Fibroblast of mammary gland (primary cell): ENCODE data around the gene MTMR3.

Source experiments
- DNase-seq: peaks from one replicate; pipeline ENCODE4 v3.0.0-alpha.2; 2010; ENCODE audit warnings: low read depth
- H3K4me3 ChIP-seq: 2 replicates; pipeline ENCODE4 v1.5.1; 2011; ENCODE audit warnings: low read depth, mild to moderate bottlenecking, low read length, moderate library complexity; ENCODE audit not compliant: control insufficient read depth
- TF ChIP-seq, protein P1 (sequence below): conservative IDR thresholded peaks from 2 replicates; pipeline ENCODE4 v1.5.1; 2011; ENCODE audit warnings: low read depth, low read length, inconsistent platforms; ENCODE audit not compliant: control insufficient read depth, insufficient read depth

MTMR3 gene

DNA sequence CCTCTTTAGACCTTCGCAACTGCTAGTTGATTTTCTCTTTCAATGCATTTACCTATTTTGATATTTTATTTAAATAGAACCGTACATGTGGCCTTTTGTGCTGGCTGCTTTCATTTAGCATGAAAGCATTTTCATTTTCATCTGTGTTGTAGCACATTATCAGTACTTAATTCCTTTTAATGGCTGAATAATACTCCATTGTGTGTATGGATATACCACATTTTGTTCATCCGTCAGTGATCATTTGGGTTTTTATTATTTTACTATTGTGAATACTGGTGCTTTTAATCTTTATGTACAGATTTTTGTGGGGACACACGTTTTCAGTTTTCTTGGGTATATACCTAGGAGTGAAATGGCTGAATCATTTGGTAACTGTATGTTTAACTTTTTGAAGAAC, 43.1 kb downstream of the MTMR3 start:
- no peak for DNase-seq
- H3K4me3 ChIP-seq = no peak overlapping the region
- TF ChIP-seq, protein P1, sequence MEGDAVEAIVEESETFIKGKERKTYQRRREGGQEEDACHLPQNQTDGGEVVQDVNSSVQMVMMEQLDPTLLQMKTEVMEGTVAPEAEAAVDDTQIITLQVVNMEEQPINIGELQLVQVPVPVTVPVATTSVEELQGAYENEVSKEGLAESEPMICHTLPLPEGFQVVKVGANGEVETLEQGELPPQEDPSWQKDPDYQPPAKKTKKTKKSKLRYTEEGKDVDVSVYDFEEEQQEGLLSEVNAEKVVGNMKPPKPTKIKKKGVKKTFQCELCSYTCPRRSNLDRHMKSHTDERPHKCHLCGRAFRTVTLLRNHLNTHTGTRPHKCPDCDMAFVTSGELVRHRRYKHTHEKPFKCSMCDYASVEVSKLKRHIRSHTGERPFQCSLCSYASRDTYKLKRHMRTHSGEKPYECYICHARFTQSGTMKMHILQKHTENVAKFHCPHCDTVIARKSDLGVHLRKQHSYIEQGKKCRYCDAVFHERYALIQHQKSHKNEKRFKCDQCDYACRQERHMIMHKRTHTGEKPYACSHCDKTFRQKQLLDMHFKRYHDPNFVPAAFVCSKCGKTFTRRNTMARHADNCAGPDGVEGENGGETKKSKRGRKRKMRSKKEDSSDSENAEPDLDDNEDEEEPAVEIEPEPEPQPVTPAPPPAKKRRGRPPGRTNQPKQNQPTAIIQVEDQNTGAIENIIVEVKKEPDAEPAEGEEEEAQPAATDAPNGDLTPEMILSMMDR = no peak

DNA sequence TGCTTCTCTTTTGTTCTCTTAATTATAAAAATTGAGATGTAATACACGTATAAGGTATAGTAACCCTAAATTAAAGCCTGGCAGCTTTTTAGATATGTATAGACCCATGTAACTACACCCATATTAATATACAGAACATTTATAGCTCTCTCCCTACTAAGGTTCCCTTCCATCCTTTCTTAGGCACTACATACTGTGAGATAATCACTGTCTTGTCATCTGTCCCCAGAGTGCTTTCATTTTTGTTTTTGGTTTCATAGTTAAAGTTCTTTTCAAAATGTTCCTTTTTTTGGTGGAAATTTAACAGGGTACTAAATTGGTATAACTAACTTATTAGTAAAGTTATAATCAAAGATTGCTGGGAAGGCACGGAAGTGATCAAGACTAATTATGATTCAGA, 49.2 kb downstream of the MTMR3 start:
- H3K4me3 ChIP-seq = no peak overlapping the region
- TF ChIP-seq, protein P1 = no peak
- DNase-seq = no peak

DNA sequence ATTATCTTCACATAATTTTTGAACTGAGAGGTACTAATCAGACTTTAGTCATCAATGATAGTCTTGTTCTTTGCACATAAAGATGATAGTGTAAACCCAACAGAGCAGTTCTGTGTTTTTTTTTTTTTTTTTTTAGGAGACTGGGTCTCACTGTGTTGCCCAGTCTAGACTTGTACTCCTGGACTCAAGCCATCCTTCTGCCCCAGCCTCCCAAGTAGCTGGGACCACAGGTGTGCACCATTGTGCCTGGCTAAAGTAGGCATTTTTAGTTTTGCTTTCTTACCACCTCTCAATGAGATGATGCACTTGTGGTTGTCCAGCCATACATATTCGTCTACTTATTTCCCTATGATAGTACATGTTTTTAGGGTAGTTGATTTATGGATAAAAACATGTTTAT, 50.6 kb downstream of the MTMR3 start:
- DNase-seq = no peak
- TF ChIP-seq, protein P1 = no peak

DNA sequence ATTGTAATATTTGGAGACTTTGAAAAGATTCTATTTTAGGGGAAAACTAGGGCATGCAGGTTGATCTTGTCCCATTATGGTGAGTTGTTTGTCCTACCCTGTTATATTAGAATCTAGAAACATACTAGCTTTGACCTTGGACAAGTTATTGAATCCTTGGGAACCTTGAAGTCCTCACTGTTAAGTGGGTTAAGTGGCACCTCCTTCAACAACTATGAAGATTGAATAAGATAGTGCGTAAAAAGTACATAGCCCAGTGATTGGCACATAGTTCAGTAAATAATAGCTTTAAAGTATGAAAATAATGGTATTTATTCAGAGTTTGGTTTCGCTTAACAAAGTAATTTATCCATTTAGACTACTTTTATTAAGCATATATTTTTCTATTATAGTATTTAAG, 51.6 kb downstream of the MTMR3 start:
- TF ChIP-seq, protein P1 = no peak
- H3K4me3 ChIP-seq = no peak overlapping the region
- DNase-seq = no peak

More for the DNA sequence above, 50.6 kb downstream of the MTMR3 start:
- no peak overlapping the region for H3K4me3 ChIP-seq

DNA sequence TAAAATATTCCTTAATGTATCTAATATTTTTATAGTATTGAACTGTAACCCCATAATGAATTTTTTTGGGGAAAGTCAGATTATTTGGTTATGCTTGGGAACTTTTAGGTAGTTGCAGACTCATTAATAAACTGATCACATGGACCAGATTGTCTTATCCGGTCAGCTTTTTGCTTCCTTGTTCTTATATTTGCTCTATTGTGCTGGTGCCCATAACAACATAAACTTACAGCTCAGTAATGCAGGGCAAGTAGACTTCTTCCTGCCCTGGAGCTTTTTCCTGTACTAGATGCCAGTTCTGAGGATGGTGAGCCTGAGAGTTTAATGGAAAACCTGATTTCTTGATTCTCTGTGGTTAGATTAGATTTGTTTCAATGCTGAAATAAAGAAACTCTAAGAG, 53.2 kb downstream of the MTMR3 start:
- DNase-seq = no peak
- TF ChIP-seq, protein P1 = no peak
- no peak overlapping the region for H3K4me3 ChIP-seq

DNA sequence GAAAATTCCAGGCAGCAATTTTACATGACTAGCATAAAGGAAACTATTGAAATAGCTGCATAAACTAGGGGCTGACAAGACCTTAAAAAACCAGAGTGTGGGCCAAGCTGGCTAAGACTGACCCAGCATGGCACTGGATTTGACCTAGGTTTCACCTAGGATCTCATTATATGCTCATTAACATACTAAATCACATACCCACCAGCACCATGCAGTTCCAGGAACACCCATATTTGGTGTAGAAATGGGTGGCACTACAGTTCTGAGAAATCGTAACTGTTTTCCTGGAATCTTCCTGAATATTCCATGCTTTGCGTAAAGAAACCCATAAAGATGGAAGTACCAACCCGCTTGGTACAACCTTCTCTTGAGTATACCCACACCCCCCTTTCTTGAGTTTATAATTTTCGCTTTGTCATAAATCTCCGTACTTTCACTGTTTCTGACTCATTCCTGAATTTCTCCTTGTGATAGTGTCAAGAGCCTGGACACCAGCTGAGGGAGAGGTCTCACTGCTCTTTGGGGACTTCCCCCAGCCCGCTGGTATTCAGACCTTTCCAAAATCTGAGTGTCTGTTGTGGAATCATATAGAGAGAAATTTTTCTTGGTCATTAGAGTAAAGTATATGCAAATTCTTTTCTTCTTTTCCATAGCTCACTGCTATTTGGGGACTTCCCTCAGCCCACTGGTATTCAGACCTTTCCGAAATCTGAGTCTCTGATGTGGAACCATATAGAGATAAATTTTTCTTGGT, 55.1 kb downstream of the MTMR3 start:
- no peak for DNase-seq
- H3K4me3 ChIP-seq = no peak overlapping the region
- TF ChIP-seq, protein P1 = no peak
